GM12878 (cell line): ENCODE measurements around the gene COL9A3. TPM values are rescaled to one million over a fixed set of nuclear protein-coding genes. Genes with fewer than 3 reads are reported as not detected.

Experiments
- ATAC-seq: fragments of 200-7000 bp; cut with Tn5 transposase; 3 replicates; pipeline ENCODE4 v1.9.1; 2020; ENCODE audit warnings: mild to moderate bottlenecking, moderate library complexity
- BruUV-seq: library from RNA; stranded (reverse); fragments of 400-500 nt; replicated peaks from 2 replicates; lab custom pipeline; 2021; lab: Mats Ljungman, UMichigan
- CTCF ChIA-PET: fragments of 300-600 bp; sonication (Branson Sonifier 250); formaldehyde crosslinking; extraction: SDS; loops from one replicate; lab custom pipeline; 2021; ENCODE audit warnings: inconsistent platforms; lab: Yijun Ruan, JAX
- POLR2A ChIA-PET: fragments of 350-600 bp; formaldehyde crosslinking; extraction: SDS; loops from one replicate; lab custom pipeline; 2021; ENCODE audit warnings: inconsistent platforms; lab: Charles Lee
- RAD21 ChIA-PET: fragments of 300-600 bp; sonication (Branson Sonifier 250); formaldehyde crosslinking; loops from one replicate; lab custom pipeline; 2023; ENCODE audit warnings: antibody characterized with exemption; ENCODE audit not compliant: unreplicated experiment; lab: Charles Lee
- SMC1A ChIA-PET: fragments of 300-600 bp; sonication (Branson Sonifier 250); formaldehyde crosslinking; loops from one replicate; lab custom pipeline; 2023; ENCODE audit not compliant: unreplicated experiment, uncharacterized antibody; lab: Charles Lee
- DNase-seq: peaks from one replicate; pipeline ENCODE4 v3.0.0-alpha.2; 2011; ENCODE audit warnings: low read depth, low spot score
- FAIRE-seq: peaks from 3 replicates; lab custom pipeline; 2011; peaks lifted over from hg19 to GRCh38; lab: Jason Lieb, UNC
- H2AFZ ChIP-seq: 2 replicates; pipeline ENCODE4 v1.6.0; 2011; ENCODE audit warnings: low read depth, low read length, control low read depth; ENCODE audit not compliant: control insufficient read depth
- H3K27ac ChIP-seq: 2 replicates; pipeline ENCODE4 v1.5.1; 2011; ENCODE audit warnings: control low read depth; ENCODE audit not compliant: control insufficient read depth, insufficient read depth
- H3K27me3 ChIP-seq, 2 experiments: replicated peaks in 1 of 2; 2 replicates each; pipeline versions ENCODE4 v1.6.0 to v1.6.1; 2011; ENCODE audit warnings: low read length in 1 of 2; ENCODE audit not compliant: control insufficient read depth in 2 of 2, insufficient read depth in 2 of 2
- H3K36me3 ChIP-seq, 2 experiments: 2 replicates each; pipeline ENCODE4 v1.5.1; 2011; ENCODE audit warnings: low read length in 1 of 2; ENCODE audit not compliant: control insufficient read depth in 2 of 2, insufficient read depth in 2 of 2
- H3K4me1 ChIP-seq: 2 replicates; pipeline ENCODE4 v1.6.1; 2011; ENCODE audit warnings: mild to moderate bottlenecking, low read length, moderate library complexity, mixed read lengths; ENCODE audit not compliant: control insufficient read depth, insufficient read depth
- H3K4me2 ChIP-seq: 2 replicates; pipeline ENCODE4 v1.6.0; 2011; ENCODE audit warnings: control low read depth; ENCODE audit not compliant: control insufficient read depth, insufficient read depth
- H3K4me3 ChIP-seq: fragments of 200-600 bp; sonication (generic); 2 replicates; pipeline ENCODE4 v1.5.1; 2016
- H3K79me2 ChIP-seq: 2 replicates; pipeline ENCODE4 v1.6.0; 2011; ENCODE audit warnings: low read length; ENCODE audit not compliant: control insufficient read depth, insufficient read depth
- H3K9ac ChIP-seq: 2 replicates; pipeline ENCODE4 v1.8.0; 2011; ENCODE audit warnings: low read length, control low read depth, mixed read lengths; ENCODE audit not compliant: control insufficient read depth, insufficient read depth
- H3K9me3 ChIP-seq: replicated peaks from 3 replicates; pipeline ENCODE4 v1.5.1; 2011; ENCODE audit warnings: mild to moderate bottlenecking, low read length; ENCODE audit not compliant: control insufficient read depth, insufficient read depth
- H4K20me1 ChIP-seq: 2 replicates; pipeline ENCODE4 v1.6.0; 2011; ENCODE audit not compliant: control insufficient read depth, insufficient read depth
- CBX3 ChIP-seq: fragments of 200-600 bp; sonication (generic); IDR thresholded peaks from 2 replicates; pipeline ENCODE4 v1.6.1; 2016; ENCODE audit warnings: low read depth, borderline replicate concordance
- CEBPB ChIP-seq, 2 experiments: fragments of 150-350 bp in 1 of 2; IDR thresholded peaks; 2 replicates each; pipeline ENCODE4 v1.6.1; 2012 to 2014; ENCODE audit warnings: low read depth in 2 of 2, low read length in 2 of 2, borderline replicate concordance in 1 of 2, inconsistent platforms in 1 of 2
- ELK1 ChIP-seq: IDR thresholded peaks from 2 replicates; pipeline ENCODE4 v1.6.1; 2012; ENCODE audit warnings: low read depth, low read length, improper control_type of control experiment
- ESRRA ChIP-seq: IDR thresholded peaks from 2 replicates; pipeline ENCODE4 v1.6.1; 2012; ENCODE audit warnings: mild to moderate bottlenecking, low read length, improper control_type of control experiment
- FOS ChIP-seq: IDR thresholded peaks from 3 replicates; pipeline ENCODE4 v1.6.1; 2011; ENCODE audit warnings: borderline replicate concordance; ENCODE audit not compliant: insufficient read length; ENCODE audit errors: extremely low read depth
- IRF4 ChIP-seq: IDR thresholded peaks from 2 replicates; pipeline ENCODE4 v1.6.1; 2011; ENCODE audit warnings: low read depth, low read length
- KAT2A ChIP-seq: conservative IDR thresholded peaks from 2 replicates; pipeline ENCODE4 v1.6.1; 2011; ENCODE audit warnings: low read depth, low read length; ENCODE audit not compliant: control insufficient read depth
- MTA3 ChIP-seq: IDR thresholded peaks from 2 replicates; pipeline ENCODE4 v1.6.1; 2012; ENCODE audit warnings: low read length, inconsistent platforms, borderline replicate concordance
- TCF3 ChIP-seq: IDR thresholded peaks from 2 replicates; pipeline ENCODE4 v1.6.1; 2012; ENCODE audit warnings: low read depth, mild to moderate bottlenecking, low read length, borderline replicate concordance; ENCODE audit not compliant: insufficient read depth
- ZNF622 ChIP-seq: fragments of 450-650 bp; IDR thresholded peaks from 2 replicates; pipeline ENCODE4 v1.6.1; 2017; ENCODE audit warnings: mild to moderate bottlenecking, inconsistent platforms
- WGBS: methylation state at CpG from one replicate; pipeline ENCODE4 v1.1.6; 2016; ENCODE audit warnings: low lambda C conversion rate; ENCODE audit not compliant: insufficient replicate concordance, insufficient coverage; ENCODE audit errors: missing lambda C conversion rate; 5-methylcytosine and 5-hydroxymethylcytosine counted together
- in situ Hi-C: fragments of 300-500 bp; cut with MboI; formaldehyde crosslinking; loops from 9 replicates; pipeline ENCODE4 v1.14.3; 2018; ENCODE audit warnings: mixed read lengths
- intact Hi-C: fragments of 100-400 bp; cut with micrococcal nuclease; formaldehyde crosslinking; loops from one replicate; pipeline ENCODE4 v1.14.2; 2022; ENCODE audit not compliant: unreplicated experiment
- polyA plus RNA-seq, 11 experiments: library from polyadenylated mRNA; depleted of rRNA in 4 of 11; unstranded in 6 of 11; stranded (reverse) in 5 of 11; fragments of >200 nt; fragmentation: Nextera tagmentation in 4 of 11; fragmentation: Illumina TruSeq in 1 of 11; extraction: Ambion mirVana in 4 of 11; extraction: Trizol in 1 of 11; gene quantifications; 1 replicate in 1 of 11; 2 replicates in 10 of 11; pipeline versions ENCODE4 v1.2.1 to v1.2.3, GENCODE V29; 2011 to 2016; ENCODE audit warnings: inconsistent platforms in 2 of 11, missing spikeins in 2 of 11, low read depth in 1 of 11
- total RNA-seq, 4 experiments: library from RNA; depleted of rRNA in 3 of 4; stranded (reverse); fragments of >200 nt in 3 of 4; fragmentation: Illumina TruSeq in 1 of 4; extraction: Trizol in 1 of 4; gene quantifications; 2 replicates each; pipeline versions ENCODE4 v1.2.1 to v1.2.3, GENCODE V29; 2013 to 2021

Gene COL9A3
- total and polyA plus RNA-seq, 10 of the 15 experiments (the other 5 are each of a cell fraction or from before 2014, with no cell fraction given), result 0.09 to 1.7 (median 0.63) TPM; not detected in 1

GRCh38 chr20:62876501-62876901, 59.7 kb downstream of the COL9A3 start:
- no TSS peak for BruUV-seq
- intact Hi-C loops, result no loop called here
- Histone ChIP-seq H3K4me3 (no peak overlapping the region), H4K20me1 (no peaks in the 10 kb centered on the region), H3K27me3 (no peaks in the 10 kb centered on the region; a peak in 1 of 4 replicates), H3K9me3 (no peaks in the 10 kb centered on the region), H3K36me3 (no peaks in the 10 kb centered on the region), H3K4me1 (no peaks in the 10 kb centered on the region), H3K4me2 (no peak overlapping the region), H3K79me2 (no peaks in the 10 kb centered on the region), H3K27ac (no peak overlapping the region), H3K9ac (no peak overlapping the region), H2AFZ (no peak overlapping the region)
- WGBS, result 78% methylated on average over 10 of the region's 13 CpGs
- CTCF ChIA-PET, result no interaction called here
- POLR2A ChIA-PET, result interaction anchor here (0.8 kb wide), 1 partner anchor 10 kb away, joined by 3 read pairs; no protein-coding TSS in a partner anchor
- SMC1A ChIA-PET, result no interaction called here
- TF ChIP-seq CEBPB (IDR thresholded peaks at IDR 0.05; ENCODE audit: borderline replicate concordance in 1 of 2, low read depth in 2 of 2, low read length in 2 of 2), result no peak
- no peak for TF ChIP-seq MTA3
- TF ChIP-seq CBX3, result no peak
- TF ChIP-seq ESRRA, result no peak
- TF ChIP-seq ELK1, result no peak
- no peak for TF ChIP-seq IRF4
- TF ChIP-seq KAT2A, result no peak
- no peak for TF ChIP-seq FOS
- TF ChIP-seq TCF3, result no peak
- TF ChIP-seq ZNF622, result no peak
- DNase-seq, result no peak
- RAD21 ChIA-PET, result no interaction called here
- ATAC-seq, result peak; percentile 50
- in situ Hi-C loops, result no loop called here
- no peak for FAIRE-seq
